Activated naive CD8-positive, alpha-beta T cell treated with anti-CD3 and anti-CD28 coated beads for 36 hours (primary cell): ENCODE measurements around the gene CFD. TPM values are rescaled to one million over a fixed set of nuclear protein-coding genes. Genes with fewer than 3 reads are reported as not detected.
"Not testable (repeated sequence)": the region's sequence is repeated elsewhere in the genome, so short reads cannot be mapped to it uniquely, and the experiment has no call there.

ENCODE experiments used
- DNase-seq: peaks from one replicate; pipeline ENCODE4 v3.0.0; 2021
- H3K27ac Mint-ChIP-seq: one replicate; pipeline ENCODE4 v1.8.0; 2022; ENCODE audit warnings: mild to moderate bottlenecking, moderate library complexity, mixed read lengths
- H3K27me3 Mint-ChIP-seq: one replicate; pipeline ENCODE4 v1.8.0; 2022; ENCODE audit warnings: mild to moderate bottlenecking, mixed read lengths
- H3K36me3 Mint-ChIP-seq: one replicate; pipeline ENCODE4 v1.8.0; 2021; ENCODE audit warnings: mild to moderate bottlenecking, mixed read lengths
- H3K4me1 Mint-ChIP-seq: one replicate; pipeline ENCODE4 v1.8.0; 2021; ENCODE audit warnings: mixed read lengths
- H3K4me3 Mint-ChIP-seq: one replicate; pipeline ENCODE4 v1.8.0; 2022; ENCODE audit warnings: mild to moderate bottlenecking, moderate library complexity, mixed read lengths
- H3K9me3 Mint-ChIP-seq: one replicate; pipeline ENCODE4 v1.8.0; 2022; ENCODE audit warnings: mixed read lengths
- total RNA-seq, 2 experiments: library from RNA; stranded (reverse); gene quantifications; one replicate each; pipeline ENCODE4 v1.2.3, GENCODE V29; 2021

CFD gene
- total RNA-seq, 2 experiments from 2014 or later: 1.8 TPM

GRCh38 chr19:843180-843835 is 16.2 kb upstream of the CFD start:
- H3K9me3 Mint-ChIP-seq: peaks cover 3% of the 10 kb centered on the region
- no peak overlapping the region for H3K4me3 Mint-ChIP-seq
- no peak overlapping the region for H3K27ac Mint-ChIP-seq
- H3K36me3 Mint-ChIP-seq: no peaks in the 10 kb centered on the region
- DNase-seq: no peak
- H3K27me3 Mint-ChIP-seq: peaks cover 60% of the 10 kb centered on the region
- H3K4me1 Mint-ChIP-seq: peaks cover 3% of the 10 kb centered on the region

DNA sequence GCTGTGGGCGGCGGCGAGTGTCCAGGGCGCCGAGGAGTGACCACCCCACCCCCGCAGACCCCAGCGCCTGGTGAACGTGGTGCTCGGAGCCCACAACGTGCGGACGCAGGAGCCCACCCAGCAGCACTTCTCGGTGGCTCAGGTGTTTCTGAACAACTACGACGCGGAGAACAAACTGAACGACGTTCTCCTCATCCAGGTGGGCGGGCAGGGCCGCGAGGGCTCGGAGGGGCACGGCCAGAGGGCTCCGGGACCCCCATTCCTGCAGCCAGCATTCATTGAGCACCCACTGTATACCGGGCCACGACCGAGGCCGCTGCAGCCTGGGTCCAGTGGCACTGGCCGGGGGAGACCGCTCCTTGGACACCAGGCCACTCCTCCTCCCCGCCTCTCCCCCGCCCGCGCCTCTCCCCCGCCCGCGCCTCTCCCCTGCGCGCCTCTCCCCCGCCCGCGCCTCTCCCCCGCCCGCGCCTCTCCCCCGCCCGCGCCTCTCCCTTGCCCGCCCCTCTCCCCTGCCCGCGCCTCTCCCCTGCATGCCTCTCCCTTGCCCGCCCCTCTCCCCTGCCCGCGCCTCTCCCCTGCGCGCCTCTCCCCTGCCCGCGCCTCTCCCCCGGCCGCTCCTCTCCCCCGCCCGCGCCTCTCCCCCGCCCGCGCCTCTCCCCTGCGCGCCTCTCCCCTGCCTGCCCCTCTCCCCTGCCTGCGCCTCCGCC is 15.5 kb upstream of the CFD start:
- Mint-ChIP-seq H3K27me3 (peaks cover 62% of the 10 kb centered on the region), H3K4me1 (peaks cover 3% of the 10 kb centered on the region), H3K36me3 (no peaks in the 10 kb centered on the region), H3K4me3 (no peak overlapping the region), H3K9me3 (peaks cover 3% of the 10 kb centered on the region), H3K27ac (no peak overlapping the region)
- no peak for DNase-seq

GRCh38 chr19:844546-844971 is 14.9 kb upstream of the CFD start:
- no peak overlapping the region for H3K4me3 Mint-ChIP-seq
- DNase-seq: no peak
- peaks cover 3% of the 10 kb centered on the region for H3K9me3 Mint-ChIP-seq
- H3K36me3 Mint-ChIP-seq: no peaks in the 10 kb centered on the region
- peaks cover 3% of the 10 kb centered on the region for H3K4me1 Mint-ChIP-seq
- peaks cover 66% of the 10 kb centered on the region for H3K27me3 Mint-ChIP-seq
- H3K27ac Mint-ChIP-seq: no peak overlapping the region

DNA sequence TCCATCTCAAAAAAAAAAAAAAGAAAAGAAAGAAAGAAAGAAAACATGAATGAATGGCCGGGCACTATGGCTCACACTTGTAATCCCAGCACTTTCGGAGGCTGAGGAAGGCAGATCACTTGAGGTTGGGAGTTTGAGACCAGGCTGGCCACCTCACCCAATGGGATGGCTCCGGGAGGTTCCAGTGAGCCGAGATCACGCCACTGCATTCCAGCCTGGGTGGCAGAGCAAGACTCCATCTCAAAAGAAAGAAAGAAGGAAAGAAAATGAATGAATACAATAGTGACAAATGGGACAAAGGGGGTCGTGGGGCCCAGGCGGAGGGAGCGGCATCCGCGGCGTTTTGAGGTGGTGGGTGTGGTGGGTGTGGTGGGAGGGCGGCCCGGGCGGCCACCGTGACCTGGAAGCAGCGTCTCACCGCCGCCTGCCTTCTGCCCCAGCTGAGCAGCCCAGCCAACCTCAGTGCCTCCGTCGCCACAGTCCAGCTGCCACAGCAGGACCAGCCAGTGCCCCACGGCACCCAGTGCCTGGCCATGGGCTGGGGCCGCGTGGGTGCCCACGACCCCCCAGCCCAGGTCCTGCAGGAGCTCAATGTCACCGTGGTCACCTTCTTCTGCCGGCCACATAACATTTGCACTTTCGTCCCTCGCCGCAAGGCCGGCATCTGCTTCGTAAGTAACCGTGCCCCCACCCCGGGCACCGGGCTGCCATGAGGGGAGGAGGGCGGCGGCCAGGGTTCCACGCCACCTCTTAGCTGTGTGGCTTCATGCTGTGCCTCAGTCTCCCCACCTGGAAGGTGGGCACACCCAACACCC is 13.6 kb upstream of the CFD start:
- no peak overlapping the region for H3K4me3 Mint-ChIP-seq
- no peaks in the 10 kb centered on the region for H3K36me3 Mint-ChIP-seq
- H3K27ac Mint-ChIP-seq: no peak overlapping the region
- peaks cover 3% of the 10 kb centered on the region for H3K9me3 Mint-ChIP-seq
- peaks cover 3% of the 10 kb centered on the region for H3K4me1 Mint-ChIP-seq
- DNase-seq: no peak
- peaks cover 80% of the 10 kb centered on the region for H3K27me3 Mint-ChIP-seq

GRCh38 chr19:848386-848921 is 11.0 kb upstream of the CFD start:
- Mint-ChIP-seq H3K36me3 (no peaks in the 10 kb centered on the region), H3K9me3 (no peaks in the 10 kb centered on the region), H3K4me1 (peaks cover 3% of the 10 kb centered on the region), H3K27ac (no peak overlapping the region), H3K27me3 (peaks cover 74% of the 10 kb centered on the region), H3K4me3 (no peak overlapping the region)
- no peak for DNase-seq

DNA sequence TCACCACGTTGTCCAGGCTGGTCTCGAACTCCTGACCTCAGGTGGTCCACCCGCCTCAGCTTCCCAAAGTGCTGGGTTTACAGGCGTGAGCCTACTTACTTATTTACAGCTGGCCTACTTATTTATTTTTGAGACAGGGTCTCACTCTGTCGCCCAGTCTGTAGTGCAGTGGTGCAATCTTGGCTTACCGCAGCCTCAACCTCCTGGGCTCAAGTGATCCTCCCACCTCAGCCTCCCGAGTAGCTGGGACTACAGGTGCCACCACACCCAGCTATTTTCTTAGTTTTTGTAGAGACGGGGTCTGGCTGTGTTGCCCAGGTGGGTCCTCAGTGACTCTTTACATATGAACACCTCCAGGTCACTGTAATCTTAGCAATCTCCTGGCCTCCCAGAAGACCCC is 10.3 kb upstream of the CFD start:
- DNase-seq, H3K36me3 Mint-ChIP-seq, H3K27ac Mint-ChIP-seq, H3K4me1 Mint-ChIP-seq, H3K9me3 Mint-ChIP-seq, H3K4me3 Mint-ChIP-seq: not testable (repeated sequence)
- peaks cover 74% of the 10 kb centered on the region for H3K27me3 Mint-ChIP-seq

GRCh38 chr19:850221-850978 is 9.1 kb upstream of the CFD start:
- Mint-ChIP-seq H3K4me1 (no peaks in the 10 kb centered on the region), H3K27me3 (peaks cover 62% of the 10 kb centered on the region), H3K36me3 (no peaks in the 10 kb centered on the region), H3K9me3 (no peaks in the 10 kb centered on the region), H3K4me3 (no peak overlapping the region), H3K27ac (no peak overlapping the region)
- DNase-seq: no peak

- H3K9me3 Mint-ChIP-seq: no peaks in the 10 kb centered on the region
- DNase-seq: no peak
- no peak overlapping the region for H3K4me3 Mint-ChIP-seq
- H3K27me3 Mint-ChIP-seq: peaks cover 57% of the 10 kb centered on the region
- H3K27ac Mint-ChIP-seq: no peak overlapping the region
- H3K4me1 Mint-ChIP-seq: no peaks in the 10 kb centered on the region
- no peaks in the 10 kb centered on the region for H3K36me3 Mint-ChIP-seq
These were observed 8.5 kb upstream of the CFD start for GRCh38 chr19:850979-851335.

DNA sequence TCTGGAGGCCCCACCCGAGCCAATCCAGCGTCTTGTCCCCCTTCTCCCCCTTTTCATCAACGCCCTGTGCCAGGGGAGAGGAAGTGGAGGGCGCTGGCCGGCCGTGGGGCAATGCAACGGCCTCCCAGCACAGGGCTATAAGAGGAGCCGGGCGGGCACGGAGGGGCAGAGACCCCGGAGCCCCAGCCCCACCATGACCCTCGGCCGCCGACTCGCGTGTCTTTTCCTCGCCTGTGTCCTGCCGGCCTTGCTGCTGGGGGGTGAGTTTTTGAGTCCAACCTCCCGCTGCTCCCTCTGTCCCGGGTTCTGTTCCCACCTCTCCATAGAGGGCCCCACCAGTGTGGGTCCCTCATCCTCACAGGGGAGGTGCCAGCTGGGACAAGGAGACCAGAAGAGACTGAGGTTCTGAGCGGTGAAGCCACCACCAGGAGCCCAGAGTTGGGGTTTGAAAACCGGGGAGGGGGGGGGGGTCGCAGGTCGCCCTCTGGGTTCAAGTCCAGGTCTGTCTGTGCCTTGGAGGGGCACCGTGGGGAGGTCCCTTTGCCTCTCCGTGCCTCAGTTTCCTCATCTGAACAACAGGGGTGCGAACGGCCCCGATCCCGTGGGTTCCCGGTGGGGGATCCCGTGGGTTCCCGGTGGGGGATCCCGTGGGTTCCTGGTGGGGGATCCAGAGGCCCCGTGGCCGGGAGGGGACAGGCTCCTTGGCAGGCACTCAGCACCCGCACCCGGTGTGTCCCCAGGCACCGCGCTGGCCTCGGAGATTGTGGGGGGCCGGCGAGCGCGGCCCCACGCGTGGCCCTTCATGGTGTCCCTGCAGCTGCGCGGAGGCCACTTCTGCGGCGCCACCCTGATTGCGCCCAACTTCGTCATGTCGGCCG is 7.1 kb upstream of the CFD start, which contains the start of gene ELANE:
TSS of gene ELANE (plus strand) at position 168 of the 878 bp plus-strand sequence. CDS start at position 194, 26 bp downstream.
- no peak within 1 kb of the TSS for H3K27ac Mint-ChIP-seq
- H3K9me3 Mint-ChIP-seq: no peaks in the 10 kb centered on the region
- H3K27me3 Mint-ChIP-seq: peaks cover 46% of the 10 kb centered on the region
- H3K36me3 Mint-ChIP-seq: no peaks in the 10 kb centered on the region
- no peaks in the 10 kb centered on the region for H3K4me1 Mint-ChIP-seq
- no peak for DNase-seq
- no peak within 1 kb of the TSS for H3K4me3 Mint-ChIP-seq

- H3K4me1 Mint-ChIP-seq: no peaks in the 10 kb centered on the region
- no peaks in the 10 kb centered on the region for H3K36me3 Mint-ChIP-seq
- DNase-seq: no peak
- peaks cover 44% of the 10 kb centered on the region for H3K27me3 Mint-ChIP-seq
- H3K27ac Mint-ChIP-seq: no peak overlapping the region
- H3K9me3 Mint-ChIP-seq: no peaks in the 10 kb centered on the region
- H3K4me3 Mint-ChIP-seq: no peak overlapping the region
These were observed 6.4 kb upstream of the CFD start for GRCh38 chr19:853014-853585.

GRCh38 chr19:853614-854220 is 5.7 kb upstream of the CFD start:
- peaks cover 44% of the 10 kb centered on the region for H3K27me3 Mint-ChIP-seq
- H3K4me3 Mint-ChIP-seq, H3K9me3 Mint-ChIP-seq, DNase-seq, H3K4me1 Mint-ChIP-seq, H3K36me3 Mint-ChIP-seq, H3K27ac Mint-ChIP-seq: not testable (repeated sequence)

GRCh38 chr19:854549-854948 is 4.9 kb upstream of the CFD start:
- Mint-ChIP-seq H3K27ac (no peak overlapping the region), H3K9me3 (no peaks in the 10 kb centered on the region), H3K36me3 (no peaks in the 10 kb centered on the region), H3K4me3 (no peak overlapping the region), H3K4me1 (no peaks in the 10 kb centered on the region), H3K27me3 (peaks cover 37% of the 10 kb centered on the region)
- DNase-seq: no peak

DNA sequence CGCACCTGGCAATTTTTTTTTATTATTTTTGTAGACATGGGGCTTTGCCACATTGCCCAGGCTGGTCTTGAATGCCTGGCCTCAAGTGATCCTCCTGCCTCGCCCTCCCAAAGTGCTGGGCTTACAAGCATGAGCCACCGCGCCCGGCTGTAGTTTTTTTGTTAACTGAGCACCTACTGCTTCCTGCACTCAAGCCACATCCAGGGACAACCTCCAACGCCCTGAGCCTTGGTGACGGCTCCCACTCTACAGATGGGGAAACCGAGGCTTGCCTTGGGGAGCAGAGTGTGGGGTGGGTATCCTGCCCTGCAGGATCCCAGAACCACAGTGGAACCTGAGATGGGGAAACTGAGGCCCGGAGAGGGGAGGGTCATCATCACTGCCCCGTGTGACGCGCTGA is 4.3 kb upstream of the CFD start:
- no peaks in the 10 kb centered on the region for H3K4me1 Mint-ChIP-seq
- H3K36me3 Mint-ChIP-seq: no peaks in the 10 kb centered on the region
- no peak overlapping the region for H3K27ac Mint-ChIP-seq
- H3K4me3 Mint-ChIP-seq: no peak overlapping the region
- peaks cover 36% of the 10 kb centered on the region for H3K27me3 Mint-ChIP-seq
- H3K9me3 Mint-ChIP-seq: no peaks in the 10 kb centered on the region
- no peak for DNase-seq
